Stimulated activated CD8-positive, alpha-beta memory T cell treated with anti-CD3 and anti-CD28 coated beads, Interleukin-12 subunit alpha, Interleukin-12 subunit beta, amount 100 ng/mL, for 4 hours (primary cell): ENCODE data around the gene OCSTAMP.

Experiments used
- DNase-seq: peaks from one replicate; pipeline ENCODE4 v3.0.0-alpha.2; 2020; ENCODE audit warnings: low read depth

Gene OCSTAMP

DNA sequence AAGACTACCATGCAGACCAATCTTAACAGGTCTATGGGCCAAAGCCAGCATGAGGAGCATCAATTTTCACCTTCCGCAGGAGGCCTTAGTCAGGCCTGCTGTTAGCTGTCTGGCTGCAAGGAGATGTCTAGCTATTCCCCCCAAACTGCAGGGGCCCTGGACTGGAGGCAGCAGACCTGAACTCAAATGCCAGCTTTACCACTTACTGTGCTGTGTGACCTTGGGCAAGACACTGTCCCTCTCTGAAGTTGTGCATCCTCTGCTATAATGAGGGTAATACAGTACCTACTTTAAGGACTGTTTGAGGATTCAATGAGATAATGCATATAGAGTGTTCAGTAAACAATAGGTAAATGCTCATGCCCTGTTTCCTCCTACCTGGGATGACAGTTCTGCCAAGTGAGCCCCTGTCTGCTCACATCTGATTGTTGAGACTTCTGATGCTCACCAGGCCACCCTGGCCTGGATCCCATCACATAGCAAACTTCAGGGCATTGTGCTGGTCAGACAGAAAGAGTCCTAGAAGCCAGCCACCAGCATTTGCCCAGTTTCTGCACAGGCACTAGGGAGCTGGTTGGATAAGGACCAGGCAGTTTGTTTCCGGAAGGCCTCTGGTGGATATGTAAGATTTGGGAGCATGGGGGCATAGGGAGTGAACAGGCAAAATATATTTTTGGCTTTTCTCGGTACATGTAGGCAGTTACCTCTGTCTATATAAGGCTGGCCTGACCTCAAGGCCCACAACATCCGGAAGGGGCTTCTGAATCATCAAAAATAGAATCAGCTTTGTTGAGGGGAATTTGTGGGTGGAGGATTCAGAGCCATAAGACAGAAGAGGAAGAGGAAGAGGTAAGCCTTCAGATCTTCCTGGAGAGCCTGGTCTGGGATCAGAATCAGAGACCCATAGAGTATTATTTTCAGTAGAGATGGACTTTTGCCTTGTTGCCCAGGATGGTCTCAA is 2.3 kb upstream of the OCSTAMP start:
- DNase-seq, result peak; percentile 10

DNA sequence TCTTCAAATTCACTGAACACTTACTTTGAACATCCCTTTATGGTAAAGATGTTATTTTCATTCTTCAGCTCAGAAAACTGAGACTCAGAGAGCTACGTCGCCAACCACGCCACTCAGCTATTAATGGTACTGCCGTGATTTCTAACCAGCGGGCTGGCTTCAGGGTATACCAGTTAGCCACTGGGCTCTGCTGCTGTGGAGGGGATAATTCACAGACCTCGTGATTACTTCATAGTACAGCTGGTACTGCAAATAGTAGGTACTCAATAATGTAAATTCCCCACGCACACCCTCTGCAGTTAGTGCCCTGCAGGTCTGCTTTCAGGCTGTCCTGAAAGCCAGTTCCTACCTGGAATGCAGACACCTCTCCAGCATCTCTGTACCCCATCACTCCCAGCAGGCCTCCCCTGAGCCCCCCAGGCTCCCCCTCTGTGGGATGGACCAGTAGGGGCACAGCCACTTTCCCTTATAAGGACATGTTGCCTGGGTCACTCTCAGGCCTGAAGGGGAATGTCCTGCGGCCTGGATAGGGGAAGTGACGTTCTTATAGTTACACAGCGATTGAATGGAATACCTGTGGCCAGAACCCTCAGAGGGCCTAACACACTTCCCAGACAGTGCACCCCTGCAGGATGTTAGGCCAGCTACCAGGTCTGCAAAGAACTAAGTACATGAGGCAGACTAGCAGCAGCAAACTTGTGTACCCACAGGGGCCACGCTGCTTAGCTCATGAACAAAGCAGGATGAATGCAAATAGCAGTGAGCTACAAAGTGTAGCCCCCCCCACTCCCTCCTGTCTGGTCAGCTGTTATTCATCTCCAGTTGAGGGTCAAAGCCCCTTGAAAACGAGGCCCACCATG is 1.3 kb upstream of the OCSTAMP start:
- DNase-seq, result no peak

DNA sequence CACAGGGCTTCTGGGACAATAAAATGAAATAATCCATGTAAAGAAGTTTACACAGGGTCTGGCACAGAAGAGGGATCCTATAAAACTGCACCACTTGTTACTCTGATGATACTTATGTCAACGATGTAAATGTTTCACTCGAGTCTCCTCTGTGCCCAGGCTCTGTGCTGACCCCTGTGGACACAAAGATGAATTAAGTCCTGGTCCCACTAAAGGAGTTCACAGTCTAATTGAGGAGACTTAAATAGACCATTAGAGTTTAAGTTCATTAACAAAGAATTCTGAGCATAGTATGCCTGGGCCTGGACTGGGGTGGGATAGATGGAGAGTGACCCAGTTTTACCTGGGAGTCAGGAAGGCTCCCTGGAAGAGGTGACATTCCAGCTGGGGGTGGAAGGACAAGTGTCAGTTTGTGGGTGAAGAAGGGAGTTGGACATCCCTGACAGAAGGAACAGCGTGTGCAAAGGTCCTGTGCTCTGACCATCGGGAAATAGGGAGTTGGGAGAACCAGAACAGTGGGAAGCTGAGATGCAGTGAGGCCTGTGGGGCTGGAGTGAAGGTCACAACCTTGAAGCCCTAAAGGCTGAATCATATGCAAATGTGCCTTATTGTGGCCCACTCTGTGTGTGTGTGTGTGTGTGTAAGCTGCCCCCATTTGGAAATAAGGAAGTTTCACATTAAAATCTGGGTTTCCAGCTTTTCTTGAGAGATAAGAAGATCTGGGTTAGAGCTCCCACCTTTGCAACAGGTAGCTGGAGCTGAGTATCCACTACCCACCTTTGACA is 1.1 kb downstream of the OCSTAMP start:
- DNase-seq, result no peak

DNA sequence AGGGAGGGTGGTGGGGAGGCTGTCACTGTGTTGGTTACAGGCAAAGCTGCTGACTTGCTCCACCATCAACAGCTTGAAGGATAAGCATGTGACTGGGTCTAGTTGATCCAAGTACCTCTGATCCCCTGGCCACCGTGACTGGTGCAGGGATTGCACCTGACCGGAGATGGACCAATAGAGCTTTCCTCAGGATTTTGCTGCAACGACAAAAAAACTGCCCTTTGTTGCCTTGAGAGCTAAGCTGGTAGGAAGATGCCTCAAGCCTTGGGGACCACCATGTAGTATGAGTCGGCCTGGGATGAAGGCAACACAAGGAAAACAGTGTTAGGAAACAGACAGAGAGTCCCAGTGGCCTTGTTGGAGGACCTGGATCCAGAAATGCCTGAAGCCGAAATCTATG is 1.8 kb downstream of the OCSTAMP start:
- DNase-seq, result no peak

- no peak for DNase-seq
Observed at GRCh38 chr20:46547995-46548394, 2.5 kb downstream of the OCSTAMP start.

DNA sequence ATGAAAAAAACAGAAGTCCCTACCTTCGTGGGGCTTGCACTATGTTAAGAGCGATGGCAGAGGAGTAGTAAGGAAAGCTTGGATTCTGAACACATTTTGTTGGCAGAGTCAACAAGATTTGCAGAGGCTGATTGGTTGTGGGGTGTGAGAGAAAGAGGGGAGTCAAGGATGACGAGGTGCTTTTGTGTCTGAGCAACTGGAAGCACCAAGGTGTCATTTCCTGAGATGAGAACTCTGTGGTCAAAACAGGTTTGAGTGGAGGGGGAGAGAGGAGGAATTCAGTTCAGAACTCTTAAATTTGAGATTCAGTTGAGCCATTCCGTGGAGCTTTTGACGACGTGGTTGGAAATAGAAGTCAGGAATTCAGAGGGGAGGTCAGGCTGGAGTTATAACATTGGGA is 3.5 kb downstream of the OCSTAMP start:
- DNase-seq, result no peak

DNA sequence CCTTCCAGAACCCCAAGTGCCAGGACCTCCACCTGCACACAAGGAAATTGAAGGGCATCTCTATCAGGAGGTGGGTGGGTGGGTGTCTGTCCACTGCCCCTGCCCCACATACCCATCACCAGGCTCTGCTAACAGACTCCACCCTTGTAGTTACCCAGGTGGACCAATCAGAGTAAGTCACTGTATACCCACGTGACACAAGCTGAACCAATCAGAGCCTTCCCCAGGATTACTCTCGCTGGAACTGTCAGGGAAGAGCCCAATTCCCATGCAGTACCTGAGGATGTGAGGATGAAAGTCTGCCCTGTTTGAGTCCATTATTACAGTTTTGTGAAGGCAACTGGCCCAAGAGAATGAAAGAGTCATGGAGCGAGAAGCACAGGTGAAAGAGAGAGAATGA is 4.2 kb downstream of the OCSTAMP start:
- no peak for DNase-seq

GRCh38 chr20:46545827-46546138 is 4.7 kb downstream of the OCSTAMP start:
- no peak for DNase-seq

GRCh38 chr20:46545077-46545826 is 5.2 kb downstream of the OCSTAMP start:
- DNase-seq, result no peak

DNA sequence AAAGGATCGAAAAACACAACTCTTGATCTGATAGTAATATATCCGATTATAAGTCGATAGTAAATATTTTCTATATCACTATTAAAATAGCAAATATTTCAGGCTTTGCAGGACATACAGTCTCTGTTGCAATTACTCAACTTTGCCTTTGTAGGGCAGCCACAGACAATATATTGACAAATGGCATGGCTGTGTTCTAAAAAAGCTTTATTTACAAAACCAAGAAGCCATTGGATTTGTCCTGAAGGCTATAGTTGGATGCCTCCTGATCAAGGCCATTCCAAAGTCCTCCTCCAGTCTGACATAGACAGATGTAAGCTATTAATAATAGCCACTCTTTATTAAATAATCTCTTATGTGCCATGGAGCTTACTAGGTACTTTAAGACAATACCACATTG is 5.9 kb downstream of the OCSTAMP start:
- DNase-seq, result no peak

- no peak for DNase-seq
Observed at GRCh38 chr20:46543959-46544358, 6.5 kb downstream of the OCSTAMP start.

- no peak for DNase-seq
Observed at GRCh38 chr20:46543033-46543432, 7.4 kb downstream of the OCSTAMP start.

- DNase-seq, result no peak
Observed at GRCh38 chr20:46541229-46541935, 9.1 kb downstream of the OCSTAMP start.

- no peak for DNase-seq
Observed at GRCh38 chr20:46539113-46539512, 11.3 kb downstream of the OCSTAMP start.

DNA sequence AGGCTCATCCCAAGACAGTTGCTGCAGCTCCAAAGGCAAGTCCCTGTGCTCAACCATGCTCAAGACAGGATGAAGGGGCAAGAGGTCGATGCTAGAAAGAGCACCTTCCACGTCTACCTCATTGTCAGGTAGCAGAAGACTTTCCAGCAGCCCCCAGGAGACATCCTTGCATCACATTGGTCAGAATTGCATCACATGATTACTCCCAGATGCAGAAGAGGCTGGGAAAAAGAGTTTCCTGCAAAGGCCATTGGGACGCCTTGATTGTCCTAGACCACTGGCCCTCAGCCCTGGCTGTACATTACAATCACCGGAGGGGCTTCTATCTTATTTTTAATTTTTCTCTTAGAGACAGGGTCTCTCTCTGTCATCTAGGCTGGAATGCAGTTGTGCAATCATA is 19.8 kb downstream of the OCSTAMP start:
- no peak for DNase-seq

- DNase-seq, result no peak
Observed at GRCh38 chr20:46523696-46524328, 26.6 kb downstream of the OCSTAMP start.

DNA sequence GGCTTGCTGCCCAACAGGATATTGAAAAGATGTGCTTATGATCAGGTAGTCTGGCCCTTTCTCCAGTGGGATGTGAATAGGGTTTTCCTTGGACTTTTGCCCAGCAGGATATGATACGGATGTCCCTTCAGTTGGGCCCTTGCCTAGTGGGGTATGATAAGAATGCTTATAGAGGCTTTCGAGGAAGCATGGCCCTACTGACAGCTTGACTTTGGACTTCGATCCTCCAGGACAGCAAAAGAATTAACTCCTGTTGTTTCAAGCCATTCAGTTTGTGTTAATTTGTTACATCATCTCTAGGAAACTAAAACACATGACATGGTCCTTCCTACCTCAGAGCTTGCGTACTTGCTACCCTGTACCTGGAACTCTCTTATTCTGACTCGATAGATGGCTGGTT is 27.3 kb downstream of the OCSTAMP start:
- DNase-seq, result no peak

GRCh38 chr20:46520976-46521579 is 29.4 kb downstream of the OCSTAMP start:
- peak; percentile 8 for DNase-seq

DNA sequence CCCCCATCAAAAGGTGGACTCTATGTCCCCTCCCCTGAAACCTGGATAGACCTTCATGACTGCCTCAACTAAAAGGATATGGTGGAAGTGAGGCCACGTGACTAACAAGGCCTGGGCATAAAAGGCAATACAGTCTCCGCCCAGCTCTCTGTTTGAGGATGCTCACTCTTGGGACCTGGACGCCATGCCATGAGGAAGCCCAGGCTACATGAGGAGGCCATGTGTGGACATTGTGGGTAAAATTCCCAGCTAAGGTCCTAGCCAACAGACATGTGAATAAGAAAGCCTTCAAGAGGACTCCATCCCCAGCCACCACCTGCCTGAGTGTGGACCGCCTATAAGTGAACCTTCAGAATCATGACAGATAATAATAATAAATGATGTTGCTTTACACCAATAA is 29.9 kb downstream of the OCSTAMP start:
- no peak for DNase-seq

DNA sequence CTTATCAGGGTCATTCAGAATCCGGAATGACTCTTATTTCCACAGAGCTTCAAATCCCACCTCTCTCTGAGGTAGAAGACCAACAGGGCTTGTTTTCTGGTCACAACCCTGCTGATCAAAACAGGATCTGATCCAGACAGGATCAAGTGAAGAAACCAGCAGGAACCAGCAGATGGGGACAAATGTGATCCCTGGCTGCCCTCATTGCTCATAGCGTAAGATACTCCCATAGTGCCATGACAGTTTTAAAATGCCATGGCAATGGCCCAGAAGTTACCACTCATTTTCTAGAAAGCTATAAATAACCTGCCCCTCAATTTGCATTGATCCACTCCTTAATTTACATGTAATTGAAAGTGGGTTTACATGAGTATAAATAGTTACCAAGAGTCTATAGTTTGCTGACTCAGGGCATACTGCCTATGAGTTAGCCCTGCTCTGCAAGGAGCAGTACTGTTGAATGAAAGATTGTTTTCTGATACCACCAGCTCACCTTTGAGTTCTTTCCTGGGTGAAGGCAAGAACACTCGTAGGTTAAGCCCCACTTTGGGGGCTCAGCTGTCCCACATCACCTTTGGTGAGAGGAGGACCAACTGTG is 30.9 kb downstream of the OCSTAMP start:
- DNase-seq, result no peak
